ENCODE data around the gene CUBN. TPM values are rescaled to one million over a fixed set of nuclear protein-coding genes. Genes with fewer than 3 reads are reported as not detected.

The CUBN gene
- total RNA-seq, 1 experiment from 2014 or later: 1.3 TPM

GRCh38 chr10:16992611-16993119 is 136.9 kb downstream of the CUBN start:
- Histone ChIP-seq H3K27ac (ENCODE audit: low read length) (peak overlapping the region; percentile 86), H3K9me3 (ENCODE audit: control insufficient read depth, insufficient read depth, low read depth, low read length) (peaks cover 9% of the 10 kb centered on the region; the same call in 1 of the 2 replicates), H3K36me3 (ENCODE audit: control insufficient read depth, insufficient read depth, low read length) (no peaks in the 10 kb centered on the region), H3K27me3 (ENCODE audit: control insufficient read depth, insufficient read depth, low read length) (no peaks in the 10 kb centered on the region), H3K4me1 (ENCODE audit: control insufficient read depth, insufficient read depth, low read length) (peaks cover 18% of the 10 kb centered on the region), H3K4me3 (ENCODE audit: low read depth in 2 of 2, low read length in 2 of 2) (no peak overlapping the region)
- BruUV-seq (replicated peaks): no TSS peak
- no peak for ATAC-seq
- in situ Hi-C loops (cut with HindIII; ENCODE audit: low pct_unique_long_range_greater_than_20kb, low sequenced_read_pairs) (no loop called here), intact Hi-C loops (cut with micrococcal nuclease; ENCODE audit: unreplicated experiment) (no loop called here)
- DNase-seq (ENCODE audit: low read depth, low spot score): no peak
- ChIA-PET CTCF (no interaction called here), POLR2A (no interaction called here)
- TF ChIP-seq, protein P1, sequence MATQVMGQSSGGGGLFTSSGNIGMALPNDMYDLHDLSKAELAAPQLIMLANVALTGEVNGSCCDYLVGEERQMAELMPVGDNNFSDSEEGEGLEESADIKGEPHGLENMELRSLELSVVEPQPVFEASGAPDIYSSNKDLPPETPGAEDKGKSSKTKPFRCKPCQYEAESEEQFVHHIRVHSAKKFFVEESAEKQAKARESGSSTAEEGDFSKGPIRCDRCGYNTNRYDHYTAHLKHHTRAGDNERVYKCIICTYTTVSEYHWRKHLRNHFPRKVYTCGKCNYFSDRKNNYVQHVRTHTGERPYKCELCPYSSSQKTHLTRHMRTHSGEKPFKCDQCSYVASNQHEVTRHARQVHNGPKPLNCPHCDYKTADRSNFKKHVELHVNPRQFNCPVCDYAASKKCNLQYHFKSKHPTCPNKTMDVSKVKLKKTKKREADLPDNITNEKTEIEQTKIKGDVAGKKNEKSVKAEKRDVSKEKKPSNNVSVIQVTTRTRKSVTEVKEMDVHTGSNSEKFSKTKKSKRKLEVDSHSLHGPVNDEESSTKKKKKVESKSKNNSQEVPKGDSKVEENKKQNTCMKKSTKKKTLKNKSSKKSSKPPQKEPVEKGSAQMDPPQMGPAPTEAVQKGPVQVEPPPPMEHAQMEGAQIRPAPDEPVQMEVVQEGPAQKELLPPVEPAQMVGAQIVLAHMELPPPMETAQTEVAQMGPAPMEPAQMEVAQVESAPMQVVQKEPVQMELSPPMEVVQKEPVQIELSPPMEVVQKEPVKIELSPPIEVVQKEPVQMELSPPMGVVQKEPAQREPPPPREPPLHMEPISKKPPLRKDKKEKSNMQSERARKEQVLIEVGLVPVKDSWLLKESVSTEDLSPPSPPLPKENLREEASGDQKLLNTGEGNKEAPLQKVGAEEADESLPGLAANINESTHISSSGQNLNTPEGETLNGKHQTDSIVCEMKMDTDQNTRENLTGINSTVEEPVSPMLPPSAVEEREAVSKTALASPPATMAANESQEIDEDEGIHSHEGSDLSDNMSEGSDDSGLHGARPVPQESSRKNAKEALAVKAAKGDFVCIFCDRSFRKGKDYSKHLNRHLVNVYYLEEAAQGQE (IDR thresholded peaks at IDR 0.05; ENCODE audit: insufficient read depth in 1 of 2, low read depth in 2 of 2, low read length in 1 of 2): no peak
- TF ChIP-seq CTCF (IDR thresholded peaks at IDR 0.05) (no peak), SIN3A (IDR thresholded peaks at IDR 0.05; ENCODE audit: borderline replicate concordance, insufficient read depth, low read depth, low read length) (no peak), TCF7L2 (IDR thresholded peaks at IDR 0.05; ENCODE audit: low read depth, low read length) (no peak), POLR2AphosphoS5 (IDR thresholded peaks at IDR 0.05; ENCODE audit: low read depth, low read length) (no peak)

DNA sequence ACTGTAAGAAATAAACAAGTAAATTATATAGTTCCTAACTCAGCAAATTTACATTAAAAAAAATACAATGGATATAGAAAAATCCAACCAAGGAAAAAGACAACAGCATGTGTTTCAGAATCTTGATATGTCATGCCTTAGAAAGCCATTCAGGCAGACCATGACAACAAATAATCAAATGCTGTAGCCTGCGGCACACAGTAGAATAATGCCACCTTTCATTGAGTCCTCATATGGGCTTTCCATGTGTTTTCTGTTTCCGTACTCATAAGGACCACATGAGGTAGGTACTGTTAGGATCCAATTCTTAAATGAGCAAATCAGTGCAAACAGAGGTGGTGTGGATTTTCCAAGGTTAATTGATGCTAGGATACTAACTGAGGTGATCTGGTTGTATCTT is 138.6 kb downstream of the CUBN start:
- CTCF ChIA-PET: no interaction called here
- ATAC-seq: no peak
- H3K4me1 ChIP-seq (ENCODE audit: control insufficient read depth, insufficient read depth, low read length): peaks cover 29% of the 10 kb centered on the region

More for the DNA sequence above, 138.6 kb downstream of the CUBN start:
- no TSS peak for BruUV-seq (replicated peaks)
- Histone ChIP-seq H3K27ac (ENCODE audit: low read length) (peak overlapping the region; percentile 89), H3K27me3 (ENCODE audit: control insufficient read depth, insufficient read depth, low read length) (no peaks in the 10 kb centered on the region), H3K36me3 (ENCODE audit: control insufficient read depth, insufficient read depth, low read length) (no peaks in the 10 kb centered on the region), H3K4me3 (ENCODE audit: low read depth in 2 of 2, low read length in 2 of 2) (no peak overlapping the region), H3K9me3 (ENCODE audit: control insufficient read depth, insufficient read depth, low read depth, low read length) (peaks cover 7% of the 10 kb centered on the region; the same call in 1 of the 2 replicates)
- intact Hi-C loops (cut with micrococcal nuclease; ENCODE audit: unreplicated experiment) (no loop called here), in situ Hi-C loops (cut with HindIII; ENCODE audit: low pct_unique_long_range_greater_than_20kb, low sequenced_read_pairs) (no loop called here)
- no peak for DNase-seq (ENCODE audit: low read depth, low spot score)
- POLR2A ChIA-PET: no interaction called here
- no peak for TF ChIP-seq TCF7L2 (IDR thresholded peaks at IDR 0.05; ENCODE audit: low read depth, low read length)
- TF ChIP-seq, protein P1 (IDR thresholded peaks at IDR 0.05; ENCODE audit: insufficient read depth in 1 of 2, low read depth in 2 of 2, low read length in 1 of 2): no peak
- TF ChIP-seq SIN3A (IDR thresholded peaks at IDR 0.05; ENCODE audit: borderline replicate concordance, insufficient read depth, low read depth, low read length): no peak
- TF ChIP-seq POLR2AphosphoS5 (IDR thresholded peaks at IDR 0.05; ENCODE audit: low read depth, low read length): no peak
- no peak for TF ChIP-seq CTCF (IDR thresholded peaks at IDR 0.05)

Data from Panc1 (cell line).